PC-9 (cell line): ENCODE results near the gene C8G. TPM values are rescaled to one million over a fixed set of nuclear protein-coding genes. Genes with fewer than 3 reads are reported as not detected.

Source experiments
- Bru-seq: library from RNA; stranded (reverse); fragments of 400-500 nt; gene quantifications from one replicate; lab custom pipeline; 2021; lab: Mats Ljungman, UMichigan
- BruChase-seq, 2 experiments: library from RNA; stranded (reverse); fragments of 400-500 nt; gene quantifications; one replicate each; lab custom pipeline; 2021; lab: Mats Ljungman, UMichigan
- BruUV-seq: library from RNA; stranded (reverse); fragments of 400-500 nt; replicated peaks from 2 replicates; lab custom pipeline; 2021; lab: Mats Ljungman, UMichigan
- CTCF ChIA-PET: fragments of 300-600 bp; sonication (Branson Sonifier 250); formaldehyde crosslinking; loops from one replicate; lab custom pipeline; 2022; ENCODE audit warnings: antibody characterized with exemption; lab: Charles Lee
- POLR2A ChIA-PET: fragments of 300-600 bp; sonication (Branson Sonifier 250); formaldehyde crosslinking; loops from one replicate; lab custom pipeline; 2022; ENCODE audit warnings: antibody characterized with exemption; ENCODE audit not compliant: unreplicated experiment; lab: Charles Lee
- DNase-seq, 2 experiments: peaks; one replicate each; pipeline versions ENCODE4 v3.0.0 to v3.0.0-alpha.2; 2015 to 2022; ENCODE audit warnings: mixed read lengths in 1 of 2
- H2AFZ ChIP-seq: fragments of 200-600 bp; sonication (generic); 2 replicates; pipeline ENCODE4 v1.8.1; 2017; ENCODE audit warnings: antibody characterized with exemption
- H3F3A ChIP-seq: fragments of 200-600 bp; sonication (generic); 2 replicates; pipeline ENCODE4 v1.8.1; 2017; ENCODE audit warnings: antibody characterized with exemption, mild to moderate bottlenecking, low read depth; ENCODE audit not compliant: insufficient read depth
- H3K27ac ChIP-seq: fragments of 200-600 bp; sonication (generic); 2 replicates; pipeline ENCODE4 v1.6.1; 2016; ENCODE audit warnings: mixed run types
- H3K27me3 ChIP-seq: fragments of 200-600 bp; sonication (generic); 2 replicates; pipeline ENCODE4 v1.6.1; 2016; ENCODE audit warnings: low read depth, mixed run types; ENCODE audit not compliant: insufficient read depth
- H3K36me3 ChIP-seq: fragments of 200-600 bp; sonication (generic); 2 replicates; pipeline ENCODE4 v1.6.1; 2016; ENCODE audit warnings: low read depth, mixed run types
- H3K4me1 ChIP-seq: fragments of 200-600 bp; sonication (generic); replicated peaks from 2 replicates; pipeline ENCODE4 v1.6.1; 2016; ENCODE audit warnings: mixed run types; ENCODE audit not compliant: insufficient read depth
- H3K4me2 ChIP-seq: fragments of 200-600 bp; sonication (generic); 2 replicates; pipeline ENCODE4 v1.6.1; 2017; ENCODE audit warnings: mixed run types
- H3K4me3 ChIP-seq: fragments of 200-600 bp; sonication (generic); 2 replicates; pipeline ENCODE4 v1.6.1; 2016; ENCODE audit warnings: mixed run types
- H3K79me2 ChIP-seq: fragments of 200-600 bp; sonication (generic); 2 replicates; pipeline ENCODE4 v1.6.1; 2017; ENCODE audit warnings: low read depth, mixed run types
- H3K9me2 ChIP-seq: fragments of 200-600 bp; sonication (generic); 2 replicates; pipeline ENCODE4 v1.8.1; 2017; ENCODE audit warnings: mild to moderate bottlenecking; ENCODE audit not compliant: insufficient read depth
- H3K9me3 ChIP-seq: fragments of 200-600 bp; sonication (generic); 2 replicates; pipeline ENCODE4 v1.8.1; 2016; ENCODE audit warnings: low read depth; ENCODE audit not compliant: insufficient read depth
- H4K20me1 ChIP-seq: fragments of 200-600 bp; sonication (generic); 2 replicates; pipeline ENCODE4 v1.8.1; 2017; ENCODE audit not compliant: insufficient read depth
- EZH2 ChIP-seq: fragments of 200-600 bp; sonication (generic); IDR thresholded peaks from 2 replicates; pipeline ENCODE4 v1.8.0; 2017; ENCODE audit warnings: antibody characterized with exemption, low read depth
- intact Hi-C: fragments of 100-400 bp; cut with micrococcal nuclease; formaldehyde crosslinking; loops from one replicate; pipeline ENCODE4 v1.10.0; 2022; ENCODE audit not compliant: unreplicated experiment
- long read RNA-seq: library from polyadenylated mRNA; stranded (forward); transcript quantifications from one replicate; pipeline ENCODE4 v2.0.0, GENCODE V29; 2022
- total RNA-seq: library from RNA; stranded (reverse); gene quantifications from 2 replicates; pipeline ENCODE4 v1.2.3, GENCODE V29; 2021
- TF ChIP-seq, protein P1 (sequence below): fragments of 200-600 bp; sonication (generic); conservative IDR thresholded peaks from 2 replicates; pipeline ENCODE4 v1.6.1; 2017; ENCODE audit warnings: mixed run types, antibody characterized with exemption, mild to moderate bottlenecking, moderate library complexity

C8G gene
- total RNA-seq (2.3 and 4.4 TPM in 2 replicates), Bru-seq, nascent RNA (percentile 26 among the genes with signal in this experiment), BruChase-seq, experiment 1, labeled RNA remaining after a 2-hour chase (percentile 31 among the genes with signal in this experiment), BruChase-seq, experiment 2, labeled RNA remaining after a 6-hour chase (percentile 37 among the genes with signal in this experiment)
- long read RNA-seq, partial matches to known transcripts: 1 of 1 reads
- long read RNA-seq, other reads (novel, unspliced or antisense): 0 of 1 reads

DNA sequence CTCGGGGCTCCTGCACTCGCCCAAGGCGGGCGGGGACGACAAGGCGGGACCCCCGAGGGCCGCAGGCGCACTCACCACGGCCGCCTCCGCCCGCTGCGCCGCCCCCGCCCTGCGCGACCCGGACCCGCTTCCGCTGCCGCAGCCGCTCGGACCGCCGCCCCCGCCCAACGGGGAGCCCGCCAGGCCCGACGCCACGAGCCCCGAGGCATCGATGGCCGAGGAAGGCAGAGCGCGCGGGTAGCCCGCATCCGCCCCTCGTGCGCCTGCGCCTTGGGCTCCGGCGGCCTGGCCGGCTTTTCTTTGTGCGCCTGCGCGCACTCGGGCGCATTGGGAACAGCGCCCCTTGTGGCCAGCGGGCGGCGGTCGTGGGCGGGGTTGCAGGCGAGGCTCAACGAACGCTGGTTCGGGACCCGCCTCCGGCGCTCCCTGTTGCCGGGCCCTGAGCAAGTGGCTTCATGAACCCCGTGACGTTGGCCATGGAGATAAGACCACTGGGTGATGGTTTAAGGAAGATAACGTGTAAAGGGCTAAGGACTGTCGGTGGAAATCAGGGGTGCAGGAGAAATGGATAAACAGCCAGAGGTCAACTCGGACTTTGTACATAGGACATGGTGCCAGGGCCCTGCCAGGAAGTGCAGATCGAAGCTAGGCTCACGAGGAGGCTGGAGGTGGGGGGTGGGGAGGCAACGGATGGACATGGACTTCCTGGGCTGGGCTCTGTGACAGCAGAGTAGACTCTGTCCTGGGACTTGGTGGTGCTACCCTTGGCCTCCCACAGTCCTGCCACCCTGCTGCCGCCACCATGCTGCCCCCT, at the start of gene C8G, which contains the start of gene FBXW5:
Gene C8G (plus strand): TSS at position 725 of the 814 bp plus-strand sequence. CDS start 78 bp downstream, at position 803.
Gene FBXW5 (minus strand): TSS at position 220 of the 814 bp plus-strand sequence. CDS start 655 bp downstream, outside the sequence.
- H3K79me2 ChIP-seq: peaks cover 18% of the 10 kb centered on the region
- ChIA-PET CTCF (interaction anchor here (0.7 to 0.9 kb wide), 2 partner anchors 91 to 468 kb away, joined by 3 to 5 read pairs; no protein-coding TSS in a partner anchor), POLR2A (interaction anchor here (0.5 to 0.6 kb wide), 2 partner anchors 43 to 301 kb away, joined by 3 to 5 read pairs; no protein-coding TSS in a partner anchor)
- H2AFZ ChIP-seq: peak within 1 kb of the TSS; percentile 73; the same call in 1 of the 2 replicates
- intact Hi-C loops: loop anchor here (1.0 to 5.0 kb wide), 3 partner anchors 43 to 96 kb away; partner anchors contain the start of gene PHPT1
- peaks cover 16% of the 10 kb centered on the region; the same call in 1 of the 2 replicates for H3F3A ChIP-seq
- H3K27me3 ChIP-seq: no peaks in the 10 kb centered on the region
- DNase-seq: peak; percentile 75 to 98
- peak within 1 kb of the TSS; percentile 87 for H3K4me3 ChIP-seq
- no TSS peak for BruUV-seq
- H3K27ac ChIP-seq: peak within 1 kb of the TSS; percentile 26; the same call in 1 of the 2 replicates
- no peaks in the 10 kb centered on the region for H3K9me2 ChIP-seq
- peak within 1 kb of the TSS; percentile 95 for H3K4me2 ChIP-seq
- H3K4me1 ChIP-seq: peaks cover 21% of the 10 kb centered on the region
- H4K20me1 ChIP-seq: no peaks in the 10 kb centered on the region; the same call in none of the 2 replicates
- H3K36me3 ChIP-seq: peaks cover 7% of the 10 kb centered on the region; the same call in 1 of the 2 replicates
- H3K9me3 ChIP-seq: no peaks in the 10 kb centered on the region
- no peak for TF ChIP-seq EZH2
- TF ChIP-seq, protein P1, sequence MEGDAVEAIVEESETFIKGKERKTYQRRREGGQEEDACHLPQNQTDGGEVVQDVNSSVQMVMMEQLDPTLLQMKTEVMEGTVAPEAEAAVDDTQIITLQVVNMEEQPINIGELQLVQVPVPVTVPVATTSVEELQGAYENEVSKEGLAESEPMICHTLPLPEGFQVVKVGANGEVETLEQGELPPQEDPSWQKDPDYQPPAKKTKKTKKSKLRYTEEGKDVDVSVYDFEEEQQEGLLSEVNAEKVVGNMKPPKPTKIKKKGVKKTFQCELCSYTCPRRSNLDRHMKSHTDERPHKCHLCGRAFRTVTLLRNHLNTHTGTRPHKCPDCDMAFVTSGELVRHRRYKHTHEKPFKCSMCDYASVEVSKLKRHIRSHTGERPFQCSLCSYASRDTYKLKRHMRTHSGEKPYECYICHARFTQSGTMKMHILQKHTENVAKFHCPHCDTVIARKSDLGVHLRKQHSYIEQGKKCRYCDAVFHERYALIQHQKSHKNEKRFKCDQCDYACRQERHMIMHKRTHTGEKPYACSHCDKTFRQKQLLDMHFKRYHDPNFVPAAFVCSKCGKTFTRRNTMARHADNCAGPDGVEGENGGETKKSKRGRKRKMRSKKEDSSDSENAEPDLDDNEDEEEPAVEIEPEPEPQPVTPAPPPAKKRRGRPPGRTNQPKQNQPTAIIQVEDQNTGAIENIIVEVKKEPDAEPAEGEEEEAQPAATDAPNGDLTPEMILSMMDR: peak; percentile 93

DNA sequence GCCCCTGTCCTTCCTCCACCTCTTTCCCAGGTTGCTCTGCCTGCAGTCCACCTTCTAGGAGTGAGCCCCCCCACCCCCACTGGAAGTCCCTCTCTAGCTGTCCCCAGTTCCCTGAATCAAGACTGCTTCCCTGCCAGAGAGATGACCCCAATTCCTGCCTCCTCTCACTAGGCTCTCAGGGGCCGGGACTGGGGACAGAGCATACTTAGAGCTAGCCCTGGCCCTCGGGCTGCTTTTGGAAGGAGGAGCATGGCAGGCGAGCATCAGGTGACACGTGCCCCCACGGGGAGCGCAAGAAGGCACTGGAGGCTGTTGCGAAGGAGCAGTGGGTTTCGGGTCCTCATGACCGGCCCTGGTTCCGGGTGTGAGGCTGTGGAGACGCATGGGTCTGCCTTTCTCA, 49.0 kb upstream of the C8G start:
- CTCF ChIA-PET: no interaction called here
- intact Hi-C loops: no loop called here

More for the DNA sequence above, 49.0 kb upstream of the C8G start:
- POLR2A ChIA-PET: no interaction called here
- Histone ChIP-seq H3K4me1 (peaks cover 18% of the 10 kb centered on the region), H3K79me2 (peaks cover 37% of the 10 kb centered on the region), H3K4me3 (no peak overlapping the region), H3K4me2 (no peak overlapping the region), H4K20me1 (peaks cover 6% of the 10 kb centered on the region; the same call in 1 of the 2 replicates), H3K27me3 (no peaks in the 10 kb centered on the region), H3F3A (peaks cover 33% of the 10 kb centered on the region), H2AFZ (no peak overlapping the region), H3K36me3 (peaks cover 4% of the 10 kb centered on the region; the same call in 1 of the 2 replicates), H3K9me3 (no peaks in the 10 kb centered on the region), H3K9me2 (no peaks in the 10 kb centered on the region), H3K27ac (no peak overlapping the region)
- TF ChIP-seq EZH2: no peak
- TF ChIP-seq, protein P1: no peak
- no peak for DNase-seq
- BruUV-seq: no TSS peak
